OCI-LY1 (cell line): Measurements from ENCODE around the gene NCAM1.

Experiments used
- EZH2 ChIP-seq: fragments of 200-600 bp; sonication (generic), shearing (Covaris generic); IDR thresholded peaks from 2 replicates; pipeline ENCODE4 v1.8.0; 2017; ENCODE audit warnings: borderline replicate concordance, mixed run types, mild to moderate bottlenecking, antibody characterized with exemption, low read length, moderate library complexity, mixed read lengths
- TF ChIP-seq, protein P1 (sequence below): fragments of 200-600 bp; sonication (generic), shearing (Covaris generic); IDR thresholded peaks from 2 replicates; pipeline ENCODE4 v1.5.1; 2017; ENCODE audit warnings: mild to moderate bottlenecking, antibody characterized with exemption, low read length, moderate library complexity, mixed read lengths

GRCh38 chr11:113316256-113316655, 355.0 kb downstream of the NCAM1 start:
- TF ChIP-seq, protein P1, sequence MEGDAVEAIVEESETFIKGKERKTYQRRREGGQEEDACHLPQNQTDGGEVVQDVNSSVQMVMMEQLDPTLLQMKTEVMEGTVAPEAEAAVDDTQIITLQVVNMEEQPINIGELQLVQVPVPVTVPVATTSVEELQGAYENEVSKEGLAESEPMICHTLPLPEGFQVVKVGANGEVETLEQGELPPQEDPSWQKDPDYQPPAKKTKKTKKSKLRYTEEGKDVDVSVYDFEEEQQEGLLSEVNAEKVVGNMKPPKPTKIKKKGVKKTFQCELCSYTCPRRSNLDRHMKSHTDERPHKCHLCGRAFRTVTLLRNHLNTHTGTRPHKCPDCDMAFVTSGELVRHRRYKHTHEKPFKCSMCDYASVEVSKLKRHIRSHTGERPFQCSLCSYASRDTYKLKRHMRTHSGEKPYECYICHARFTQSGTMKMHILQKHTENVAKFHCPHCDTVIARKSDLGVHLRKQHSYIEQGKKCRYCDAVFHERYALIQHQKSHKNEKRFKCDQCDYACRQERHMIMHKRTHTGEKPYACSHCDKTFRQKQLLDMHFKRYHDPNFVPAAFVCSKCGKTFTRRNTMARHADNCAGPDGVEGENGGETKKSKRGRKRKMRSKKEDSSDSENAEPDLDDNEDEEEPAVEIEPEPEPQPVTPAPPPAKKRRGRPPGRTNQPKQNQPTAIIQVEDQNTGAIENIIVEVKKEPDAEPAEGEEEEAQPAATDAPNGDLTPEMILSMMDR: no peak
- no peak for TF ChIP-seq EZH2
